ENCODE results near the gene B2M.

The B2M gene

DNA sequence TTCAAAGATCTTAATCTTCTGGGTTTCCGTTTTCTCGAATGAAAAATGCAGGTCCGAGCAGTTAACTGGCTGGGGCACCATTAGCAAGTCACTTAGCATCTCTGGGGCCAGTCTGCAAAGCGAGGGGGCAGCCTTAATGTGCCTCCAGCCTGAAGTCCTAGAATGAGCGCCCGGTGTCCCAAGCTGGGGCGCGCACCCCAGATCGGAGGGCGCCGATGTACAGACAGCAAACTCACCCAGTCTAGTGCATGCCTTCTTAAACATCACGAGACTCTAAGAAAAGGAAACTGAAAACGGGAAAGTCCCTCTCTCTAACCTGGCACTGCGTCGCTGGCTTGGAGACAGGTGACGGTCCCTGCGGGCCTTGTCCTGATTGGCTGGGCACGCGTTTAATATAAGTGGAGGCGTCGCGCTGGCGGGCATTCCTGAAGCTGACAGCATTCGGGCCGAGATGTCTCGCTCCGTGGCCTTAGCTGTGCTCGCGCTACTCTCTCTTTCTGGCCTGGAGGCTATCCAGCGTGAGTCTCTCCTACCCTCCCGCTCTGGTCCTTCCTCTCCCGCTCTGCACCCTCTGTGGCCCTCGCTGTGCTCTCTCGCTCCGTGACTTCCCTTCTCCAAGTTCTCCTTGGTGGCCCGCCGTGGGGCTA is at the start of gene B2M, which contains the start of gene PATL2:
Gene B2M (plus strand): TSS at position 422 of the 647 bp plus-strand sequence. CDS start 30 bp downstream, at position 452.
Gene PATL2 (minus strand): TSS at position 228 of the 647 bp plus-strand sequence. CDS start 34,833 bp downstream, outside the sequence.
- peak within 1 kb of the TSS; percentile 83 for H3K4me3 ChIP-seq (ENCODE audit: low read depth, low read length)
- TF ChIP-seq, protein P1, sequence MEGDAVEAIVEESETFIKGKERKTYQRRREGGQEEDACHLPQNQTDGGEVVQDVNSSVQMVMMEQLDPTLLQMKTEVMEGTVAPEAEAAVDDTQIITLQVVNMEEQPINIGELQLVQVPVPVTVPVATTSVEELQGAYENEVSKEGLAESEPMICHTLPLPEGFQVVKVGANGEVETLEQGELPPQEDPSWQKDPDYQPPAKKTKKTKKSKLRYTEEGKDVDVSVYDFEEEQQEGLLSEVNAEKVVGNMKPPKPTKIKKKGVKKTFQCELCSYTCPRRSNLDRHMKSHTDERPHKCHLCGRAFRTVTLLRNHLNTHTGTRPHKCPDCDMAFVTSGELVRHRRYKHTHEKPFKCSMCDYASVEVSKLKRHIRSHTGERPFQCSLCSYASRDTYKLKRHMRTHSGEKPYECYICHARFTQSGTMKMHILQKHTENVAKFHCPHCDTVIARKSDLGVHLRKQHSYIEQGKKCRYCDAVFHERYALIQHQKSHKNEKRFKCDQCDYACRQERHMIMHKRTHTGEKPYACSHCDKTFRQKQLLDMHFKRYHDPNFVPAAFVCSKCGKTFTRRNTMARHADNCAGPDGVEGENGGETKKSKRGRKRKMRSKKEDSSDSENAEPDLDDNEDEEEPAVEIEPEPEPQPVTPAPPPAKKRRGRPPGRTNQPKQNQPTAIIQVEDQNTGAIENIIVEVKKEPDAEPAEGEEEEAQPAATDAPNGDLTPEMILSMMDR (IDR thresholded peaks at IDR 0.05; ENCODE audit: control insufficient read depth, extremely low read depth, insufficient read depth): peak; percentile 24; the same call in 1 of the 2 replicates
- peak; percentile 94 for DNase-seq (ENCODE audit: low read depth)

DNA sequence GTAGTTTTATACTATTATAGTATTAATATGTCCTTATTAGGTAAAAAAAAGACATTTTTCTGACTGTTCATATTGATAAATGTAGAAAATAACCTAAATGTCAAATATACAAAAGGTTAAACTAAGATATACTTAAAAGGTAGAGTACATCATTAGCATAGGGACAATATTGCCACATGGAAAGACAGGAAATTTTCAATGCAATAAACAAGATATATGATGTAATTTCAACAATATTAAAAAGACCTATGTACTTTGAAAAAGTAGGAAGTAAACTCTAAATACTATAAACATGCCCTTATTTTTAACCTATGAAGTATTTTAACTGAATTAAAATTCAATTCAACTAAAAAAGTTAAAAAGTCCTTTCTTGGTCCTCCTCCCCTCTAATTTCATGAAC is 49.7 kb upstream of the B2M start:
- no peak for DNase-seq (ENCODE audit: low read depth)
- H3K4me3 ChIP-seq (ENCODE audit: low read depth, low read length): no peak overlapping the region
- TF ChIP-seq, protein P1 (IDR thresholded peaks at IDR 0.05; ENCODE audit: control insufficient read depth, extremely low read depth, insufficient read depth): no peak

DNA sequence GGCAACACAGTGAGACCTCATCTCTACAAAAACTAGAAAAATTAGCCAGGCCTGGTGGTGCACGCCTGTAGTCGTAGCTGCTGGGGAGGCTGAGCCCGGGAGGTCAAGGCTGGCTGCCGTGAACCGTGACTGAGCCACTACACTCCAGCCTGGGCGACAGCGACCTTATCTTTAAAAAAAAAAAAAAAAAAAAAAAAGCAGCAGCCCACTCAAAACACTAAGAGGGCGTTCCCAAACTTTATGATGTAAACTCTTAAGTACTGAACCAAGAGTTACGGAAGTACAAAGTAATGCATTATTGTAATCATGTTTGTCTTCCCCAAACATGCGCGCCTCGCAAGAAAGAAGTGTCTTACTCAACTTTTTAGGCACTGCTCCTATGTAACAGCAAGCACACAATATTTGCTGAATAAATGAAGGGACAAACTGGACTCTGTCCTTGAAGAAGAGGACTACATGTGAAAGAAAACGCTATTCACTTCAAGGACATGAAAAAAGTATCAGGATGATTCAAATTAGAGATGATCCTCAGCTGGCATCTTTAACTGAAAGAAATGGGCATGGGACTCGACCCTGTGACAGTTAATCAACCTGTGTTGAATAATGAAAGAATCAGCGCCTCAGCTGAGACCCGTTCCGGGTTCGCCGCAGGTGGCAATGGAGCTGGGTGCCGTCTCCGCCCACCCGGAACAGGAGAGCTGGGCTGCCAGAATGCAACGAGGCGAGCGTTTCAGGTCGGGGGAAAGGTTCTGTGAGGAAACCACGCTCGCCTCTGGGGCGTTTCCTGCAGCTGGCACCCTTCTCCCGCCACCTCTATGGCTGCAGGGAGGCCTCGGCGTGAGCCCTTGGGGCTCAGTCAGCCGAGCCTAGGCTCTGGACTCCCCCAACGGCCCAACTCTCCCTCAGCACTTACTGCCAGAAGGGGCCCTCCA is 48.6 kb upstream of the B2M start:
- DNase-seq (ENCODE audit: low read depth): peak; percentile 36
- H3K4me3 ChIP-seq (ENCODE audit: low read depth, low read length): peak overlapping the region; percentile 94
- TF ChIP-seq, protein P1 (IDR thresholded peaks at IDR 0.05; ENCODE audit: control insufficient read depth, extremely low read depth, insufficient read depth): no peak

DNA sequence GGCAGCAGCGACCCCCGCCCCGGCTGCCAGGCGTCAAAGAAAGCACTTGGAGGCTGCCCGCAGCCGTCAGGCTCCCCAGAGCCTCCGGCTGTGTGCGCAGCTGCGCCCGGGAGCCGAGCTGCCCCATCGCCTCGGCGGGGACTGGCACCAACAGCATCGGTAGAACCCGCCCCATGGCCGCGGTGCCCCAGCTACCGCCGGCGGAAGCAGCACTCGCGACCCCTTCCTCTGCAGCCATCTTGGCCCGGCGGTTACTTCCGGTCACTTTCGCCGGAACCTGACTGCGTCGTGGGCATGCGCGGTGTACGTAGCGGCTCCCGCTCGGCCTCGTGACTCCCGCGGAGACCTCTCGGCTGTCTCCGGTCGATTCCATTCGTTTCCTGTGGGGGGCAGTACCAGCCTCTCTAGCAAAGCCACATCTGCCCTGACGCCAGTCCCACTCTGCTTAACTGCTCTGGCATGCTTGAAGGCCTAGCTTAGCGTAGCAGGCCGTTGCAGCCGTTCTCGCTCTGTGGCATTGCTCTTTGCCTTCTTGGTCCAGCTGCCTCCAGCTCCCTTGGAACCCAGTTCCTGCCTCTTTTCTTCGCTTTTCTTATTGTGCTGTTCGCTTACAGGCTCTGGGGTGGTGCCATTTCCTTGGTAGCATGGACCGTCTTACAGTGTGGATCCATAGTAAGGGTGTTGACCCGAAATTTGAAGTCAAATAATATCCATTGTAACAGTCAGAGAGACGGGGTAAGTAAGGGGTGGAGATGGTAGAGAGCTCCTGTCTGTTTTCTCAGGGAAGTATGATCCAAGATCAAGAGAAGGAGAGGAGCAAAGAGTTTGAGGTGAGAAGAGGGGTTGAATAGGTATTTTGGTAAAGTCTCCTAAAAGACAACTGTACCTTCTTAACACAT is 47.7 kb upstream of the B2M start, which contains the start of gene SPG11:
Gene SPG11 (minus strand): TSS at position 253 of the 899 bp plus-strand sequence. CDS start 15 bp downstream, at position 238.
- peak; percentile 93 for DNase-seq (ENCODE audit: low read depth)
- TF ChIP-seq, protein P1 (IDR thresholded peaks at IDR 0.05; ENCODE audit: control insufficient read depth, extremely low read depth, insufficient read depth): peak; percentile 89
- peak within 1 kb of the TSS; percentile 94 for H3K4me3 ChIP-seq (ENCODE audit: low read depth, low read length)

DNA sequence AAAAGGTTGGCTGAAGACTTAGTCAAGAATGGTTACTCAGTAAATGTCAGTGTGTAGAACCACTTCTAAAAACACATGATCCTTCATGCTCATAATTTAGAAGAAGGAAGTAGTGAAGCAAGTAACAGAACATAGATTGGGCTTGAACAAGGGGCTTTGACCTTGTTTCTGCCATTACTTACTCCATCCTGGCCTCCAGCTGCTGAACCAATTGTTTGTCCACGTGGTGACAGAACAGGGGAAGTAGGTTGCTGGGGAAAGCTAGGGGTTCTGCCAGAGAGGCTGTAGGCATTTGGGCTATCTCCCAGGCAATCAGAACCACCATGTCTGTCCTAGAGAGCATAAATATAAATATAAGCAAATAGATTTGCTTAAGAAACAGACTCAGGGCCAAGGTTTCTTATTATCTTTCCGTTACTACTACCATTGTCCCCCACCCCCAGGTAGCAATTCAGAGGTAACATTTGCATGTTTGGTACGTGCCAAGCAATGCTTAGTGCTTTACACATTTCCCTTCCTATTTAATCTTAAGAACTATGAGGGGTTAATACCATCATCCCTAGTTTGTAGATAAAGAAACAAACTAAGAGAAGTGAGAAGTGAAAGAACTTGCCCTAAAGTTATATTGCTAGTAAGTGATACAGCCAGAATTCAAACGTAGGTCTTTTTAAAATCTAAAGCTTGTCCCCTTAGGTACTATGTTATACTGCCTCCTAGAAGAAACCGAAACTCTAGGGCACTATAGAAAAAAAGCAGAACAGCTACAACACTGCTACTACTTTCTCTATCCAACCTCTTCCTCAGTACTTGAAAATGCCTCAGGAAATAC is 44.9 kb upstream of the B2M start:
- DNase-seq (ENCODE audit: low read depth): no peak
- TF ChIP-seq, protein P1 (IDR thresholded peaks at IDR 0.05; ENCODE audit: control insufficient read depth, extremely low read depth, insufficient read depth): no peak
- H3K4me3 ChIP-seq (ENCODE audit: low read depth, low read length): no peak overlapping the region
